Measurements from ENCODE around the gene COIL.
"Not testable (repeated sequence)": the region's sequence is repeated elsewhere in the genome, so short reads cannot be mapped to it uniquely, and the experiment has no call there.

The COIL gene, protein sequence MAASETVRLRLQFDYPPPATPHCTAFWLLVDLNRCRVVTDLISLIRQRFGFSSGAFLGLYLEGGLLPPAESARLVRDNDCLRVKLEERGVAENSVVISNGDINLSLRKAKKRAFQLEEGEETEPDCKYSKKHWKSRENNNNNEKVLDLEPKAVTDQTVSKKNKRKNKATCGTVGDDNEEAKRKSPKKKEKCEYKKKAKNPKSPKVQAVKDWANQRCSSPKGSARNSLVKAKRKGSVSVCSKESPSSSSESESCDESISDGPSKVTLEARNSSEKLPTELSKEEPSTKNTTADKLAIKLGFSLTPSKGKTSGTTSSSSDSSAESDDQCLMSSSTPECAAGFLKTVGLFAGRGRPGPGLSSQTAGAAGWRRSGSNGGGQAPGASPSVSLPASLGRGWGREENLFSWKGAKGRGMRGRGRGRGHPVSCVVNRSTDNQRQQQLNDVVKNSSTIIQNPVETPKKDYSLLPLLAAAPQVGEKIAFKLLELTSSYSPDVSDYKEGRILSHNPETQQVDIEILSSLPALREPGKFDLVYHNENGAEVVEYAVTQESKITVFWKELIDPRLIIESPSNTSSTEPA

DNA sequence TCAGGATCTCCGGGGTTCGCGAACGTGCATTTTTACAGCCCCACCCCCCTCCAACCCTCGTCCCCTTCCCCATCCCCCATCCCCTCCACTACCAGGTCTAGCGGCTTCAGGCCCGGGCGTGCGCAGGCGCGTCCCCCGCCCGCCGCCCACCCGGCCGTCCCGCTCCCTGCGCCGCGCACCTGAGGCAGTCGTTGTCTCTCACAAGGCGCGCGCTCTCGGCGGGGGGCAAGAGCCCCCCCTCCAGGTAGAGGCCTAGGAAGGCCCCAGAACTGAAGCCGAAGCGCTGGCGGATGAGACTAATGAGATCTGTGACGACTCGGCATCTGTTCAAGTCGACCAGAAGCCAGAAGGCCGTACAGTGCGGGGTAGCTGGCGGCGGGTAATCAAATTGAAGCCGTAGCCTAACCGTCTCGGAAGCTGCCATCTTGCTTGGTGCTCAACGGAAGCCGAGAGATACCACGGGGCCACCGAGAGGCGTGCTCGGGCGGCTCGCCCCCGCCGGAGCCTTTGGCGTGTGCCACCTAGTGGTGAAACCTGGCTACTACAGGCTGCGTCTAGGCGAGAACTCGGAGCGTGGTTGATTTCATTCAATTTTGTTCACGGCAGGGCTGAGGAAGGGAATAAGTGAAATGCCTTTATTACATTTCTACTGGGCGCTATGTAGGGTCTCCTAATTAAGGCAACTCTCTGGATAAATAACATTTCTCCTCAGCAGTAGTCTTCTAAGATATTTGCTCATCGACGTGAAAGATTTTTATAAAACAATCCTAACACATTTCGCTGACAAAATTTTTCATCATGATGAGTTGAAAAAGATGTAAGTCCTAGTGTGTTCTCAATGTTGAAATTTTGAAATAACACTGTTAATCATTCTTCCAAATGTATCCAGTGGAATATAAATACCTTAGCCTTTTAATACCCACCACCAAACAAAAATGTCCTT, at the start of gene COIL:
COIL (minus strand) TSS at position 455 of the 943 bp plus-strand sequence; CDS start at position 424, 31 bp downstream.
- DNase-seq = peak; percentile 95

DNA sequence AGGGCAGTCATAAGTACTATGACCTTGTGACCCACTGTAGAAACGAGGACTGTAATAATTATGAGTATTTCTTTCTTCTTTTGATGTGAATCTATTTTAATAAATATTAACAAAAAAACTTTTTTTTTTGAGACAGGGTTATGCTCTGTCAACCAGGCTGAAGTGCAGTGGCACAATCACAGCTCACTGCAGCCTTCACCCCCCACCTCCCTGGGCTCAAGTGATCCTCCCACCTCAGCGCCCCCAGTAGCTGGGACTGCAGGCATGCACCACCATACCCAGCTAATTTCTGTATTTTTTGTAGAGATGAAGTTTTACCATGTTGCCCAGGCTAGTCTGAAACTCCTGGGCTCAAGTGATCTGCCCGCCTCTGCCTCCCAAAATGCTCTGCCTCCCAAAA, 49.6 kb upstream of the COIL start:
- DNase-seq = no peak

DNA sequence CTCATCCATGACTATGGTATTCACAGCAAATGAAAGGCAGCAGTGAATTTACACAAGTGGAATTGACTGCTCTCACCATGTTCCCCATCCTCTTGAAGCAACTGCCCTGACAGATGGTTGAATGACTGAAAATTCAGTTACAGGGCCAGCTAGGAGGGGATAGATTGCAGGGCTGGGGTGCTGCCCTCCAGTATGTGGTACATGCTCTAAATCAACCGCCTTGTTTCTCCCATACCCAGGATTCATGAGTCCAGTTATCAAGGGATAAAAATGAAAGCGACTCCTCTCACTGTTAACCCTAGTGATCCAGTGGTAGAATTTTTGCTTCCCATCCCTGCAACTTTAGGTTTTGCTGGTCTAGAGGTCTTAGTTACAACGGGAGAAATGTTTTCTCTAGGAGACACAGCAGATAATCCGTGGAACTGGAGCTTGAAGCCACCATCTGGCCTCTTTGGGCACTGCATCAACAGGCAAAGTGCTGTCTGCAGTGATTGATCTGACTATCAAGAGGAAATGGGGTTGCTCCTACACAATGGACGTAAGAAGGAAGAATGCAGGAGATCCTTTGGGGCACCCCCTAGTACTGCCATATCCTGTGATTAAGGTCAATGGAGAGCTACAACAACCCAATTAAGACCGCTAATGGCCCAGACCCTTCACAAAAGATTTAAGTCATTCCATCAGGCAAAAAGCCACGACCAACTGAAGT, 49.0 kb upstream of the COIL start:
- DNase-seq = peak; percentile 64

DNA sequence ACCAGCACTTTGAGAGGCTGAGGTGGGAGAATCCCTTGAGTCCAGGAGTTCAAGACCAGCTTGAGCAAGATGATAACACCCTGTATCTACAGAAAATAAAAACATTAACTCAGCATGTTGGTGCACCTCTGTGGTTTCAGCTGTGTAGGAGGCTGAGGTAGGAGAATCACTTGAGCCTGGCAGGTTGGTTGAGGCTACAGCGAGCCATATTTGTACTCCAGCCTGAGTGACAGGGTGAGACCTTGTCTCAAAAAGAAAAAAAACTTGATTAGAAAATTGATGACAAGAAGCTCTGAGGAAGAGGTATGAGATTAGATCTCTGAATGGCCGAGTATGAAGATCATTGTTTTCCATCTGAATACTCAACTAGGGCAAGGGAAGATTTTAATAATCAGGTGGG, 48.1 kb upstream of the COIL start:
- DNase-seq = no peak

DNA sequence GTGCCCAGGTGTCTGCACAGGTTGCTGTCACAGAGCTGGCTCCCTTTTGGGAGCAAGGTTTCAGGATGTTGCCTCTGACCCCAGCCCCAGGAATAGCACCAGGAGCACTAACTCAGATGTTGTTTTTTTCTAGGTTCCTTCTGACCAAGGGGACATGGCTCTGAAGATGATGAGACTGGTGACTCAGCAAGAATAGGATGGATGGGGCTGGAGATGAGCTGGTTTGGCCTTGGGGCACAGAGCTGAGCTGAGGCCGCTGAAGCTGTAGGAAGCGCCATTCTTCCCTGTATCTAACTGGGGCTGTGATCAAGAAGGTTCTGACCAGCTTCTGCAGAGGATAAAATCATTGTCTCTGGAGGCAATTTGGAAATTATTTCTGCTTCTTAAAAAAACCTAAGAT, 45.2 kb upstream of the COIL start:
- DNase-seq = no peak

DNA sequence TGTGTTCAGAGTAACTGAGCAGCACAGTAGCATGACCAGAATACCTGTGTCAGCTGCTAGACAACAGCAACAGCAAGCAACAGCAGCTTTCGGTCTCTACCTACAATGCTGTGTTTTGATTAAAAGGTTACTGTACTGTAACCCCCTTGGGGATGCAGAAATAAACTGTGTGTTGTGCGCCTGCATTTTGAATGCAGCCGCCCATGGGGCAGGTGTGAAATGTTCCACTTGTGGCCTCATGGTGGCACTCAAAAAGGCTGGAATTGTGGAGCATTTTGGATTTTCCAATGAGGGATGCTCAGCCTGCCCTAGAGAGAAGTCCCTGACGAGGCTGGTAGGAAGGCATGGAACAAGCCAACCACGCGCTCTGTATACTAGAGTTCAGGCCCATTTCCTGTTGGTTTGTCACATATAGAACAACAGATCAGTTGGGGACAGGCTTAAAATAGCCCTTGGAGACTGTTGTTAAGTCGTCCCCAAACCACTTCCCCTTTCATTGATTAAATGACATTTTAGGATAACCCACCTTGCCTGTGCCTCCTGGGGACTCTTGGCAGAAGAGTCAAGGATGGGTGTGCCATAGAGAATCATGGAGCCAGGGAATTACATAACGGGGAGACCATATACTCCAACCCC, 44.2 kb upstream of the COIL start:
- peak; percentile 5 for DNase-seq

DNA sequence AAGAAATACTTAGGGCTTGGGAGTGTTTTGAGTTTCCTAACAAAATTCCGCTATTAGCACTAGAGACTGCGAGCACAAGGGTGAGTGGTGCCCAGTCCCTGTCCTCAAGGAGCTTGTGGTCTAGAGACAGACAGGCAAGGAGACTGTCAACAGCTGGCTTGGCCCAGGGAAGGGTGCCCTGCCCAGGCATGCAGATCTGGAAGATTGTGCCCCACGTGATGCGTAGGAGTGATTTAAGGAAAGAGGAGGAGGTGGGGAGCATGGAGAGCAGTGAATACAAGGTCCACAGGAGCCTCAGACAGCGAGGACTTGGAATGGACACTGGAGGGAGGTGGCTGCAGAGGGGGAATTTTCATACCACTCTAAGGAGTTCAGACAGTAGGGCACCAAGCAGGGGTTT, 42.1 kb upstream of the COIL start:
- no peak for DNase-seq

DNA sequence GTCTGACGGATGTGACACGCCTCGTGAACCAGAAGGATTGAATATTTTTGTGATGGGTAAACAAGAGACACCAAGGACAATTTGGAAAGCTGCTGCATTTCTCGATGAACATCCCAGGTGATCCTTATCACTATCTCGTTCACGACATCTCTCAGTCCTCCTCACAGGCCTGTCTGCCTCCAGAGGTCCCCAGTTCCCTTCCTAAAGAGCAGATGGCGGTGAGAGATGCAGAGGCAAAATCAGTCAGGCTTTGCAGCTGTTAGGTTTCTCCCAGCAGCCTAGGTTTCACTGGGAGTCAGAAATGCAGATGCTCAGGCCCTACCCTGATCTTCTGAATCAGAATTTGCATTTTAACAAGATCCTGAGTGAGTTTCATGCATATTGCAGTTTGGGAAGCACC, 40.7 kb upstream of the COIL start:
- DNase-seq = no peak

DNA sequence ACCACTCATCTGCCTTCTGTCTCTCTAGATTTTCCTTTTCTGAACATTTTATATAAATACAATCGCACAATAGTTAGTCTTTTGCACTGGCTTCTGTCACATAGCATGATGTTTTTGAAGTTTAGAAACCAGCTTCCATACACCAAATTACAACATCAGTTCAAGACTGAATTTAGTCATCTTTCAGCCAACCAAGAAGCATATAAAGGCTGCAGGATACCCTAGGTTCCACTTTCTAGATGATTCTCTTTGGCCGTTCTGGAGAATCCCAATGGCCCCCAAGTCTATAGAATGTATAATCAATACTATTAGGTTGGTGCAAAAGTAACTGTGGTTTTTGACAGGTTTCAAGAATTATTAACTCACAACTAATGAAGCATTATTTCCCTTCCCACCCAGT, 36.5 kb upstream of the COIL start:
- no peak for DNase-seq

DNA sequence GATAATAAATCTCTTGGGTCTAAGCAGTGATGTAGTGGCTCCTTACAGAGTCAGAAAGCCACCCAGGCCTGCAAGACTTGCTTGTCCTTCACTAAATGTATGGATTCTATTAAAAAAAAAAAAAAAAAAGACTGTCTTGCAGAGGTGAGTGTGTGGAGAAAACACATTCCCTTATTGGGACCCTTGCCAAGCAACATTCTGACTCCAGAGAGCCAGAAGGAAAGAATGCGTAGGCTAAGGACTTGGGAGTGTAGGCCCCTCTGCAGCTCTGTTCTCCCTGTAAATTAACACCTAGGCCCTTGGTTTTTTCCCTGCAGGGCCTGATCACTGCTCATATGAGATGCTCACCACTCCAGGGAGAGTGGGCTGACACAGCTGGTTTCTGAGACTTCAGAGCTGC, 34.9 kb upstream of the COIL start:
- no peak for DNase-seq

DNA sequence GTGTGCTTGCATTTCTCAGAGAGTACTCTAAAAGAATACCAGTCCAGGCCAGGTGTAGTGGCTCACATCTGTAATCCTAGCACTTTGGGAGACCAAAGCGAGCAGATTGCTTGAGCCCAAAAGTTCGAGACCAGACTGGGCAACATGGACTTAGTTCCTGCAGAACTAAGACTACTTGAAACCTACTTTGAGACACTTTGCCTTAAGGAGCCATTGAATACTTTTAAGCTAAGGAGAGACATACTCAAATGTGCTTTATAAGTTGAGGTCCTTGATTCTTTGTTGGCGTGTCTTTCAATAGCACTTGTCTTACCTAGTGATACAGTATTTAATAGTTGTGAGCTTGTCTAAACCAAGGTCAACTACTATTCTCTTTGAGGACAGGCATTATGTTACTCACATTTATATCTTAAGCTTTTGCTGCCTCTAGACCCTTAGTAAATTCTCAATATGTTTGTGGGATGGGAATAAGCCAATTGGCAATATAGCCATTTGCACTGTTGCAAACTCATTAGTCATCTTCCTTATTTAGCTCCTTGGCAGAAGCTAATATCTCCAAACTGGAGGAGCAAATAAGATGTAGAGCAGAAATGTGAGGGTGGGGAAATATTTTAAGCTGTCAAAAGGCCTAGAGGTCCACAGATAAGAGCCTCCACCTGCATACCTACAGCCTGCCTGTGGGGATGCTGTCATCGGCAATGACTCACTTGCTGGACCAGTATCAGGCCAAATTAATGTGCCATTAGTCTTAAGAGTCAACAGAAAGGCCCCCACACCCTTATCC, 33.4 kb upstream of the COIL start:
- no peak for DNase-seq

DNA sequence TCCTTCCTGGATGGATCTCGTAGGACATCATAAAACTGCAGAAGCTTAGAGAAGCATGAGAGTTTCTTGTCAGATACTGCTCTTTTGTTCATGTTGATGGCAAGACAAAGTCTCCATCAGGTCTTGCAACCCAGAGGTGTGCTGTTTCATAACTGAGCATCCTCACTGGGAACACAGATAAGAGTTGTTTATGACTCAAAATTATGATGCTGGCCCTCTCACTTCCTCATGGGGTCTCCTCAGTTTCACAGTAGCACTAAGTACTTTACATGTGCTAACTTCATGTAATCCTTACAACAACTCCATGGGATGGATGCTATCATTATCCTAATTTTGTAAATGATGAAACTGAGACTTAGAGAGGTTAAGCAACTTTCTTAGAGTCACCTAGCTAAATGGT, 31.5 kb upstream of the COIL start:
- DNase-seq = no peak

DNA sequence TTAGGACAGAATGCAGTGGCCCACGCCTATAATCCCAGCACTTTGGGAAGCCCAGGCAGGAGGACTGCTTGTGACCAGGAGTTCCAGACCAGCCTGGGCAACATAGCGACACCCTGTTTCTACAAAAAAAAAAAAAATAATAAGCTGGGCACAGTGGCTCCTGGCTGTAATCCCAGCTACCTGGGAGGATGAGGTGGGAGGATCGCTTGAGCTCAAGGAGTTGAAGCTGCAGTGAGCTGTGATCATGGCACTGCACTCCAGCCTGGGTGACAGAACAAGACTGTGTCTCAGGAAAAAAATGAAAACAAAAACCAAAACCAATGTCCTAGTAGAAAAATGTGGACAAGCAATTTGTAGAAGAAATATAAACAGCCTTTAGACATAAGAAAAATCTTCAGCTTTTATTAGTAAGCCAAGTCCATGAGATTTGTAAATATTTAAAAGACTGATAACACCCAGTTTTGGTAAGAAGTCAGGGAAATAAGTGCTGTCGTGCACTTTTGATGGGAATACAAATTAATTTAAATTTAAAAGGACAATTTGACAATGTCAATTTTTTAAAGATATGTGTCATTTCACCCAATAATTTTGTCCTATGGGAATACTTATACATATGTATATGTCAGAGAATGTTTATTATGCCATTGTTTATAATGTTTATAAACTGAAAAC, 28.2 kb upstream of the COIL start:
- DNase-seq = no peak

DNA sequence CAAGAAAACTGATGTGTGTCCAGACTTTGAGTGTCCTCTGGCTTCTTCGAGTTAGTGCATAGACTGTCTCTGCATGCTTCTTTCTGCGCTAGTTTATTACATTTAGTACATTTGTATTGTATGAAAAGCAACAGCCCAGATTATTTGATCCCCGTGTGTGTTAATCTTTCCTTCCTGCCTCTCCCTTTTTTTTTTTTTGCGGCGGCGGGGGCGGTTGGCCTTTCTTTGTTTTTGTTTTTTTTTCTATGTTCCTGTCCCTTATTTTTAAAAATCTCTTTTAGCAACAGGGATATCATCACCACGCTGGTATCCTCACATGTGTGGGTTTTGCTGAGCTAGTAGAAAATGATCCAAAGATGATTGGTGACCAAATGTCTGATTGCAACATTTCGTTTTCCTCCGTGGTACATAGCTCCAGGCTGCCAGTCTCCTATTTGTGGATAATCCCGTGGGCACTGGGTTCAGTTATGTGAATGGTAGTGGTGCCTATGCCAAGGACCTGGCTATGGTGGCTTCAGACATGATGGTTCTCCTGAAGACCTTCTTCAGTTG, 26.5 kb upstream of the COIL start:
- no peak for DNase-seq

DNA sequence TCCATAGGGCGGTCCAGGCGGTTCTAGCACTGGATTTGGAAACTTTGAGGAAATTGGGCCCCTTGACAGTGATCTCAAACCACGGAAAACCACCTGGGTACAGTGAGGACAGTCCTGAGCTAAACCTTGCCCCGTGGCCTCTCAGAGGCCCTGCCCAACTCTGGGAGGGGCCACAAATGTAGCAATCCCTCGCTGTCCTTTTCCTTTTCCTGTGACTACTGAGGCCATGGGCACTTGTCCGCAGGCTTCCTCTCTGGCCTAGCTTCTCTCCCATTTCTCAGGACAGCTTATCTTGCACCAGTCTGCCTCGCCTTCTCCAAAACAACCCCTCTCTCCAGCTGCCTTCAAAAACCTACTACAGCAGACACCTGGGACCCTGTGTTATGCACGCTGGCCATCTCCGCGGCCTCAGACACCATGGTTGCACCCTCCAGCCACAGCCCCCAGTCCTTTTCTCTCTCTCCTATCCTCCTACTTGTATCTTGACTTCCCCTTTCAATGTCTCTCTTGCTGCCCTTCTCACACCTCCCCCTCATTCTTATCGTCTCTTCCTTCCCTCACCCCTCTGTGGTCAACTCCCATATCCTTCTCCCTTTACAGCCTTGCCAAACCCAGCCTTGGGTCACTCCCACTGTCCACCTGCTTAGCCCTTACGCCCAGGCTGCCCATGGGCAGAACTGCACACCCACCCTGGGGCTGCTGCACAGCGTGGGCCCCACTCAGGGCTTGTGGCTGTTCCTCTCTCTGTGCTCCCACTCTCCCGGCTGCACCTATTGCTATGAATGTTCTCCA, 24.7 kb upstream of the COIL start:
- no peak for DNase-seq

DNA sequence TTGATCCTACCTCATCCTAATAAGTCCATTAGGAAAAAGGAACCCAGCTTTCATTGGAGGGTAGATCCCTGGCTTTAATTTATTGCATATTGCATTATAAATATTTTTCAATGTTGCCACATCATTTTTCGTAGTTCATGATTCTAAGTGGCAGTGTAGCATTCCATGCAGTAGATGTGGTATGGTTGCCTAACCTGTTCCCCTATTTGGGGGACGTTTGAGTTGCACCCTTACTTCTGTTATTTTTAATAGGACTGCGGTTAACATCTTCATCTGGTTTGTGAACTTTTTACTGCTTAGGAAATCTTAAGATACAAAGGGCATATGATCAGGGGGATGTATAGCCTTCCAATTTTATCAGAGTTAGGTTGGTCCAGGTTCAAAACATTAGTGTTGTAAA, 22.5 kb upstream of the COIL start:
- DNase-seq = no peak

DNA sequence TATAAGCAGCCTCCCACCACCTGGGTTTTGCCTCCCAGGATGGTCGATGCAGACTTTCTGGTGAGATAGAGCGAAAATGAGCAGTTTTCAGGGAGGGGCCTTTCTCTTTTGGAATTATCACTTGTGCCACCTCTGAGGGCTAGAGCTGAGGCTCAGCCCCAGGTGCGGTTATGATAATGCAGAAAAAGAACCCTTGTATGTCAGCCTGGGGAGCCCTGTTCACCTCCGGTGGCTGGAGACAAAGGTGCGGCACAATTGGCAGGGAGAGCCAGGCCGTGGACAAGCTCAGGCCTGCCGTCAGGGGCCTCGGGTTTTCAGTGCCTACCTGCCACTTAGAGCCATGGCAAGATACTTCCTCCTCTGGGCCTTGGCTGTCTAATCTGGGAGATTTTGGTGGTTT, 21.5 kb upstream of the COIL start:
- no peak for DNase-seq

DNA sequence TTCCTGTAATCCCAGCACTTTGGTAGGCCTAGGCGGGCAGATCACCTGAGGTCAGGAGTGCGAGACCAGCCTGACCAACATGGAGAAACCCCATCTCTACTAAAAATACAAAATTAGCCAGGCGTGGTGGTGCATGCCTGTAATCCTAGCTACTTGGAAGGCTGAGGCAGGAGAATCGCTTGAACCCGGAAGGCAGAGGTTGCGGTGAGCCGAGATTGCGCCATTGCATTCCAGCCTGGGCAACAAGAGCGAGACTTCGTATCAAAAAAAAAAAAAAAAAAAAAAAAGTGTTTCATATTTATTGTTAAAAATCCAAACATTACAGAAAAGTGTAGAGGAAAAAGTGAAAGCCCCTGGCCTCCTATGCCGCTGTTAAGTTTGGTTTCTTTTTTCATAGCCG, 19.7 kb upstream of the COIL start:
- not testable (repeated sequence) for DNase-seq

DNA sequence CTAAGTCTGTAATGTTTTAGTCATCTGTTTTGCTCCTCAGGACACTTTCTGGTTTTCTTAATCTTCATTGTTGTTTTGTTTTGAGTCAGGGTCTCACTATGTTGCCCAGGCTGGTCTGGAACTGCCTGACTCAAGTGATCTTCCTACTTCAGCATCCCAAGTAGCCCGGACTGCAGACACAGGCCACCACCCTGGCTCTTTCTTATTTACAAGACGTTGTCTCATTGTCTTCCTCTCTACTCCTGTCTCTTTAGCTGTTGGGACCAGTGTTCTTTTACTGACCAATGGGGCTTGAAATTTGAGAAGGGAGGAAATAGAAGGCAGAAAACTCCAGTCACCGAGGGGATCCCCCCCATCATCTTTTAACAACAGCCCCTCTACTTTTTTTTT, 18.2 kb upstream of the COIL start:
- peak; percentile 24 for DNase-seq
